GM23338 (cell line): ENCODE results near the gene OTUB1. TPM values are rescaled to one million over a fixed set of nuclear protein-coding genes. Genes with fewer than 3 reads are reported as not detected.

Source experiments
- ATAC-seq: fragments of 200-7000 bp; cut with Tn5 transposase; 3 replicates; pipeline ENCODE4 v1.9.1; 2020
- DNase-seq: peaks from one replicate; pipeline ENCODE4 v3.0.0-alpha.2; 2015; ENCODE audit warnings: low spot score
- H2AFZ ChIP-seq: fragments of 200-600 bp; sonication (generic); 2 replicates; pipeline ENCODE4 v1.8.0; 2016; ENCODE audit warnings: antibody characterized with exemption, mild to moderate bottlenecking, moderate library complexity
- H3F3A ChIP-seq: fragments of 200-600 bp; sonication (generic); replicated peaks from 2 replicates; pipeline ENCODE4 v1.8.0; 2017; ENCODE audit warnings: antibody characterized with exemption, mixed run types, low read depth
- H3K27ac ChIP-seq: fragments of 200-600 bp; sonication (generic); 2 replicates; pipeline ENCODE4 v1.6.1; 2016; ENCODE audit warnings: low read depth
- H3K27me3 ChIP-seq: fragments of 200-600 bp; sonication (generic); 2 replicates; pipeline ENCODE4 v1.8.0; 2016; ENCODE audit warnings: mild to moderate bottlenecking, mixed run types, moderate library complexity; ENCODE audit not compliant: insufficient read depth
- H3K36me3 ChIP-seq: fragments of 200-600 bp; sonication (generic); 2 replicates; pipeline ENCODE4 v1.8.0; 2016; ENCODE audit warnings: mild to moderate bottlenecking; ENCODE audit not compliant: insufficient read depth
- H3K4me1 ChIP-seq: fragments of 200-600 bp; sonication (generic); 2 replicates; pipeline ENCODE4 v1.8.0; 2016; ENCODE audit warnings: mild to moderate bottlenecking, moderate library complexity; ENCODE audit not compliant: insufficient read depth
- H3K4me2 ChIP-seq: fragments of 200-600 bp; sonication (generic); 2 replicates; pipeline ENCODE4 v1.7.1; 2017; ENCODE audit warnings: mixed run types
- H3K4me3 ChIP-seq: fragments of 200-600 bp; sonication (generic); 2 replicates; pipeline ENCODE4 v1.6.1; 2016; ENCODE audit warnings: mixed run types
- H3K79me2 ChIP-seq: fragments of 200-600 bp; sonication (generic); replicated peaks from 2 replicates; pipeline ENCODE4 v1.8.0; 2017; ENCODE audit warnings: mild to moderate bottlenecking; ENCODE audit not compliant: insufficient read depth
- H3K9me2 ChIP-seq: fragments of 200-600 bp; sonication (generic); 2 replicates; pipeline ENCODE4 v1.8.0; 2017; ENCODE audit not compliant: insufficient read depth
- H4K20me1 ChIP-seq: fragments of 200-600 bp; sonication (generic); replicated peaks from 2 replicates; pipeline ENCODE4 v1.8.0; 2017; ENCODE audit warnings: mild to moderate bottlenecking; ENCODE audit not compliant: insufficient read depth
- H3K27ac Mint-ChIP-seq: 2 replicates; pipeline ENCODE4 v1.8.0; 2020; ENCODE audit warnings: inconsistent platforms, mild to moderate bottlenecking, moderate library complexity, mixed read lengths
- H3K27me3 Mint-ChIP-seq: 3 replicates; pipeline ENCODE4 v1.8.0; 2022; ENCODE audit warnings: low read depth, mild to moderate bottlenecking, moderate library complexity, mixed read lengths, inconsistent platforms; ENCODE audit not compliant: insufficient read depth, poor library complexity
- H3K36me3 Mint-ChIP-seq: 3 replicates; pipeline ENCODE4 v1.8.0; 2021; ENCODE audit warnings: low read depth, mild to moderate bottlenecking, inconsistent platforms, moderate library complexity, mixed read lengths
- H3K4me1 Mint-ChIP-seq: 3 replicates; pipeline ENCODE4 v1.8.0; 2020; ENCODE audit warnings: mild to moderate bottlenecking, inconsistent platforms, mixed read lengths
- H3K4me3 Mint-ChIP-seq: 3 replicates; pipeline ENCODE4 v1.8.0; 2021; ENCODE audit warnings: moderate library complexity, mild to moderate bottlenecking, inconsistent platforms, mixed read lengths
- H3K9me3 Mint-ChIP-seq: 3 replicates; pipeline ENCODE4 v1.8.0; 2020; ENCODE audit warnings: moderate library complexity, mild to moderate bottlenecking, inconsistent platforms, mixed read lengths
- CREB1 ChIP-seq: fragments of 250-450 bp; sonication (Bioruptor Pico); IDR thresholded peaks from 2 replicates; pipeline ENCODE4 v1.5.0; 2020; ENCODE audit warnings: low read depth, mild to moderate bottlenecking, moderate library complexity
- CTCF ChIP-seq, 2 experiments: fragments of 200-600 bp in 1 of 2; sonication (generic) in 1 of 2; conservative IDR thresholded peaks; 2 replicates each; pipeline versions ENCODE4 v1.5.1 to v1.6.1; 2016 to 2017; ENCODE audit warnings: antibody characterized with exemption in 2 of 2, low read depth in 2 of 2, mild to moderate bottlenecking in 2 of 2, moderate library complexity in 1 of 2
- ETS1 ChIP-seq: IDR thresholded peaks from 2 replicates; pipeline ENCODE4 v1.6.1; 2016; ENCODE audit warnings: antibody characterized with exemption
- EZH2 ChIP-seq: fragments of 200-600 bp; sonication (generic); IDR thresholded peaks from one replicate; pipeline ENCODE4 v1.8.0; 2017; ENCODE audit warnings: antibody characterized with exemption, mild to moderate bottlenecking, low read depth; ENCODE audit not compliant: unreplicated experiment
- EZH2phosphoT487 ChIP-seq: fragments of 200-600 bp; sonication (generic); IDR thresholded peaks from one replicate; pipeline ENCODE4 v1.8.1; 2018; ENCODE audit warnings: antibody characterized with exemption; ENCODE audit not compliant: unreplicated experiment
- JUNB ChIP-seq: IDR thresholded peaks from one replicate; pipeline ENCODE4 v1.6.1; 2016; ENCODE audit warnings: antibody characterized with exemption; ENCODE audit not compliant: unreplicated experiment
- NANOG ChIP-seq: IDR thresholded peaks from 2 replicates; pipeline ENCODE4 v1.6.1; 2016; ENCODE audit warnings: antibody characterized with exemption, borderline replicate concordance
- POLR2AphosphoS5 ChIP-seq: IDR thresholded peaks from 2 replicates; pipeline ENCODE4 v1.6.1; 2016; ENCODE audit warnings: antibody characterized with exemption, low read depth
- STAT1 ChIP-seq: IDR thresholded peaks from one replicate; pipeline ENCODE4 v1.6.1; 2016; ENCODE audit warnings: antibody characterized with exemption; ENCODE audit not compliant: unreplicated experiment
- ZNF114 ChIP-seq: fragments of 250-450 bp; sonication (Bioruptor Pico); IDR thresholded peaks from 2 replicates; pipeline ENCODE4 v1.5.0; 2020; ENCODE audit warnings: mild to moderate bottlenecking, moderate library complexity
- ZNF331 ChIP-seq: fragments of 250-450 bp; sonication (Bioruptor Pico); IDR thresholded peaks from 2 replicates; pipeline ENCODE4 v1.5.0; 2020; ENCODE audit warnings: low read depth, mild to moderate bottlenecking, moderate library complexity
- ZNF462 ChIP-seq: fragments of 250-450 bp; sonication (Bioruptor Pico); IDR thresholded peaks from 2 replicates; pipeline ENCODE4 v1.5.0; 2020; ENCODE audit warnings: mild to moderate bottlenecking, moderate library complexity
- polyA plus RNA-seq: library from polyadenylated mRNA; unstranded; fragments of >200 nt; fragmentation: Nextera tagmentation; extraction: Ambion mirVana; gene quantifications from 2 replicates; pipeline ENCODE4 v1.2.1, GENCODE V29; 2016
- total RNA-seq: library from RNA; depleted of rRNA; stranded (reverse); fragments of >200 nt; shearing (Covaris generic); gene quantifications from 2 replicates; pipeline ENCODE4 v1.2.3, GENCODE V29; 2014

The OTUB1 gene
- total and polyA plus RNA-seq, 2 experiments from 2014 or later = 122 to 207 TPM

- no peak for TF ChIP-seq EZH2phosphoT487
- no peak for TF ChIP-seq ZNF114 (CRISPR knock-in tag)
- TF ChIP-seq ZNF462 (CRISPR knock-in tag) = no peak
- no peak for TF ChIP-seq CREB1 (CRISPR knock-in tag)
Observed at GRCh38 chr11:64038500-64038899, 52.3 kb downstream of the OTUB1 start (continued).

- Histone ChIP-seq H3K27me3 (peaks cover 96% of the 10 kb centered on the region), H3K9me2 (no peaks in the 10 kb centered on the region), H2AFZ (no peak overlapping the region), H3K4me3 (no peak overlapping the region), H3F3A (0 out of 2 replicates have a peak, but pooled peaks cover 14% of the 10 kb centered on the region), H3K36me3 (no peaks in the 10 kb centered on the region), H3K79me2 (no peaks in the 10 kb centered on the region), H3K4me1 (peaks cover 23% of the 10 kb centered on the region; the same call in 1 of the 2 replicates), H3K27ac (no peak overlapping the region), H3K4me2 (no peak overlapping the region), H4K20me1 (no peaks in the 10 kb centered on the region; the same call in 1 of the 2 replicates)
- H3K4me3 Mint-ChIP-seq = no peak overlapping the region
- ATAC-seq = no peak
- peaks cover 21% of the 10 kb centered on the region for H3K4me1 Mint-ChIP-seq
- no peak for DNase-seq
- H3K27me3 Mint-ChIP-seq = peaks cover 75% of the 10 kb centered on the region
- no peak overlapping the region for H3K27ac Mint-ChIP-seq
- peaks cover 1% of the 10 kb centered on the region; the same call in 1 of the 3 replicates for H3K9me3 Mint-ChIP-seq
- no peaks in the 10 kb centered on the region for H3K36me3 Mint-ChIP-seq
- TF ChIP-seq STAT1 (no peak), CREB1 (CRISPR knock-in tag) (no peak), CTCF (conservative IDR thresholded peaks at IDR 0.05; ENCODE audit: low read depth in 2 of 2) (no peak), POLR2AphosphoS5 (no peak), EZH2phosphoT487 (no peak), EZH2 (no peak), JUNB (no peak), ZNF331 (CRISPR knock-in tag) (no peak), ZNF114 (CRISPR knock-in tag) (no peak), NANOG (no peak), ETS1 (no peak)
Observed at GRCh38 chr11:64039012-64039665, 52.9 kb downstream of the OTUB1 start.
